GM19238 (cell line): ENCODE measurements around the gene SRCAP.

ENCODE experiments used
- DNase-seq: peaks from one replicate; pipeline ENCODE4 v3.0.0; 2011; ENCODE audit warnings: low spot score; ENCODE audit not compliant: insufficient read length

SRCAP gene

GRCh38 chr16:30728899-30729672 is 30.1 kb downstream of the SRCAP start:
- no peak for DNase-seq

GRCh38 chr16:30731411-30731810 is 32.4 kb downstream of the SRCAP start:
- no peak for DNase-seq

GRCh38 chr16:30736995-30737793 is 38.2 kb downstream of the SRCAP start:
- DNase-seq: no peak

GRCh38 chr16:30737794-30738648 is 39.0 kb downstream of the SRCAP start:
- DNase-seq: no peak

- DNase-seq: no peak
Measured at GRCh38 chr16:30738984-30739951, 40.3 kb downstream of the SRCAP start.

GRCh38 chr16:30740364-30741251 is 41.6 kb downstream of the SRCAP start:
- no peak for DNase-seq

GRCh38 chr16:30741461-30741914 is 42.5 kb downstream of the SRCAP start:
- no peak for DNase-seq

- DNase-seq: no peak
Measured at GRCh38 chr16:30743716-30744115, 44.7 kb downstream of the SRCAP start.

- no peak for DNase-seq
Measured at GRCh38 chr16:30744183-30744582, 45.2 kb downstream of the SRCAP start.

GRCh38 chr16:30745082-30745481 is 46.1 kb downstream of the SRCAP start:
- DNase-seq: no peak

GRCh38 chr16:30746638-30747175 is 47.7 kb downstream of the SRCAP start:
- DNase-seq: no peak

- no peak for DNase-seq
Measured at GRCh38 chr16:30747331-30747730, 48.4 kb downstream of the SRCAP start.

- peak; percentile 99 for DNase-seq
Measured at GRCh38 chr16:30747799-30748633, 49.0 kb downstream of the SRCAP start, which contains the start of gene PHKG2. Gene PHKG2, plus strand, starts transcription at chr16:30748425. Its CDS starts 396 bp downstream, at chr16:30748821.

- DNase-seq: peak; percentile 38
Measured at GRCh38 chr16:30748634-30749445, 49.9 kb downstream of the SRCAP start.

GRCh38 chr16:30750201-30750600 is 51.2 kb downstream of the SRCAP start:
- no peak for DNase-seq

- DNase-seq: no peak
Measured at GRCh38 chr16:30750876-30751465, 52.0 kb downstream of the SRCAP start.

- DNase-seq: no peak
Measured at GRCh38 chr16:30753596-30753995, 54.6 kb downstream of the SRCAP start.
